K562 (cell line): ENCODE data around the gene LIN28A. TPM values are rescaled to one million over a fixed set of nuclear protein-coding genes. Genes with fewer than 3 reads are reported as not detected.

Experiments
- ATAC-seq: fragments of 200-7000 bp; cut with Tn5 transposase; 3 replicates; pipeline ENCODE4 v1.9.1; 2020; ENCODE audit warnings: moderate library complexity
- BruUV-seq: library from RNA; stranded (reverse); fragments of 400-500 nt; replicated peaks from 2 replicates; lab custom pipeline; 2021; lab: Mats Ljungman, UMichigan
- CTCF ChIA-PET: fragments of 300-600 bp; formaldehyde crosslinking; extraction: SDS; loops from one replicate; lab custom pipeline; 2021; ENCODE audit warnings: low intra/inter-chr PET ratio; lab: Yijun Ruan, JAX
- POLR2A ChIA-PET: fragments of 300-600, 350-650 bp; sonication (Branson Sonifier 250); formaldehyde crosslinking; extraction: SDS; loops from one replicate; lab custom pipeline; 2021; ENCODE audit warnings: antibody characterized with exemption, inconsistent platforms; lab: Yijun Ruan, JAX
- DNase-seq, 4 experiments: peaks; one replicate each; pipeline versions ENCODE4 v3.0.0 to v3.0.0-alpha.2; 2011 to 2018; ENCODE audit warnings: low spot score in 3 of 4, mixed read lengths in 3 of 4; ENCODE audit errors: extremely low read depth in 1 of 4
- FAIRE-seq: peaks from 2 replicates; lab custom pipeline; 2011; peaks lifted over from hg19 to GRCh38; lab: Jason Lieb, UNC
- H2AFZ ChIP-seq: 2 replicates; pipeline ENCODE4 v1.6.0; 2011; ENCODE audit warnings: low read depth, low read length, control low read depth, inconsistent platforms
- H3K27ac ChIP-seq: fragments of 200-600 bp; 3 replicates; pipeline ENCODE4 v1.8.0; 2011; ENCODE audit warnings: low read depth, mild to moderate bottlenecking, control low read depth, inconsistent platforms, low read length, moderate library complexity, mixed read lengths; ENCODE audit errors: extremely low read depth
- H3K27me3 ChIP-seq, 2 experiments: fragments of 300-600 bp in 1 of 2; 2 replicates in 1 of 2; 3 replicates in 1 of 2; pipeline versions ENCODE4 v1.6.0 to v1.8.0; 2011; ENCODE audit warnings: inconsistent platforms in 2 of 2, low read length in 2 of 2, mild to moderate bottlenecking in 1 of 2, mixed read lengths in 1 of 2, moderate library complexity in 1 of 2; ENCODE audit not compliant: control insufficient read depth in 2 of 2, insufficient read depth in 2 of 2
- H3K36me3 ChIP-seq: fragments of 300-600 bp; 3 replicates; pipeline ENCODE4 v1.8.0; 2011; ENCODE audit warnings: mild to moderate bottlenecking, low read length, inconsistent platforms; ENCODE audit not compliant: control insufficient read depth, insufficient read depth
- H3K4me1 ChIP-seq, 2 experiments: fragments of 200-600 bp in 1 of 2; replicated peaks in 1 of 2; 2 replicates in 1 of 2; 3 replicates in 1 of 2; pipeline versions ENCODE4 v1.5.1 to v1.8.0; 2011; ENCODE audit warnings: inconsistent platforms in 2 of 2, low read length in 2 of 2, mild to moderate bottlenecking in 1 of 2, mixed read lengths in 1 of 2, moderate library complexity in 1 of 2; ENCODE audit not compliant: control insufficient read depth in 2 of 2, insufficient read depth in 2 of 2
- H3K4me2 ChIP-seq: 2 replicates; pipeline ENCODE4 v1.6.1; 2011; ENCODE audit warnings: low read length, control low read depth, inconsistent platforms, mixed read lengths; ENCODE audit not compliant: insufficient read depth
- H3K4me3 ChIP-seq: fragments of 200-600 bp; sonication (generic), shearing (Covaris generic); 2 replicates; pipeline ENCODE4 v1.5.1; 2016; ENCODE audit warnings: control low read depth, inconsistent platforms
- H3K79me2 ChIP-seq: fragments of 200-600 bp; 3 replicates; pipeline ENCODE4 v1.8.0; 2011; ENCODE audit warnings: low read length, inconsistent platforms; ENCODE audit not compliant: control insufficient read depth, insufficient read depth
- H3K9ac ChIP-seq, 2 experiments: 2 replicates each; pipeline versions ENCODE4 v1.6.0 to v1.6.1; 2011; ENCODE audit warnings: low read depth in 2 of 2, low read length in 2 of 2, control low read depth in 1 of 2, inconsistent platforms in 1 of 2, mild to moderate bottlenecking in 1 of 2, mixed read lengths in 1 of 2; ENCODE audit not compliant: insufficient read depth in 1 of 2
- H3K9me1 ChIP-seq: one replicate; pipeline ENCODE4 v1.6.0; 2011; ENCODE audit warnings: inconsistent platforms, mild to moderate bottlenecking, low read length, moderate library complexity; ENCODE audit not compliant: control insufficient read depth, insufficient read depth
- H3K9me3 ChIP-seq: replicated peaks from 2 replicates; pipeline ENCODE4 v1.5.1; 2011; ENCODE audit warnings: low read depth, low read length, inconsistent platforms; ENCODE audit not compliant: control insufficient read depth, insufficient read depth
- H4K20me1 ChIP-seq: replicated peaks from 2 replicates; pipeline ENCODE4 v1.6.1; 2011; ENCODE audit warnings: low read length, inconsistent platforms, mixed read lengths; ENCODE audit not compliant: control insufficient read depth, insufficient read depth
- ARID1B ChIP-seq: fragments of 450-650 bp; IDR thresholded peaks from 2 replicates; pipeline ENCODE4 v1.6.1; 2016; ENCODE audit warnings: antibody characterized with exemption, mild to moderate bottlenecking, inconsistent platforms
- E2F8 ChIP-seq: fragments of 450-650 bp; IDR thresholded peaks from 2 replicates; pipeline ENCODE4 v1.7.1; 2018; ENCODE audit warnings: mild to moderate bottlenecking, low read depth; ENCODE audit not compliant: partially characterized antibody
- ELF4 ChIP-seq: fragments of 450-650 bp; formaldehyde crosslinking; IDR thresholded peaks from 2 replicates; pipeline ENCODE4 v1.4.0; 2022; ENCODE audit warnings: missing genetic modification characterization
- KAT7 ChIP-seq: sonication (generic); formaldehyde crosslinking; IDR thresholded peaks from 2 replicates; pipeline ENCODE4 v1.8.0; 2022; ENCODE audit warnings: missing genetic modification reagents, mild to moderate bottlenecking, borderline replicate concordance
- POLR2A ChIP-seq: fragments of 450-650 bp; conservative IDR thresholded peaks from 2 replicates; pipeline ENCODE4 v1.6.1; 2016
- PRMT5 ChIP-seq: sonication (generic); formaldehyde crosslinking; IDR thresholded peaks from 2 replicates; pipeline ENCODE4 v1.5.0; 2020; ENCODE audit warnings: missing genetic modification reagents
- SAP30 ChIP-seq: fragments of 200-600 bp; sonication (generic); IDR thresholded peaks from 2 replicates; pipeline ENCODE4 v1.6.1; 2012; ENCODE audit warnings: borderline replicate concordance, low read depth, mild to moderate bottlenecking, moderate library complexity, low read length, control low read depth, inconsistent platforms; ENCODE audit not compliant: insufficient read depth, poor library complexity, severe bottlenecking
- STAT6 ChIP-seq: sonication (generic); formaldehyde crosslinking; IDR thresholded peaks from 2 replicates; pipeline ENCODE4 v1.8.1; 2023; ENCODE audit warnings: mild to moderate bottlenecking, missing genetic modification reagents
- THAP7 ChIP-seq: fragments of 250-450 bp; sonication (Bioruptor Pico); IDR thresholded peaks from 2 replicates; pipeline ENCODE4 v1.5.0; 2021
- ZNF143 ChIP-seq: sonication (generic); formaldehyde crosslinking; IDR thresholded peaks from 2 replicates; pipeline ENCODE4 v1.9.0; 2022; ENCODE audit warnings: mild to moderate bottlenecking, missing genetic modification reagents
- ZNF644 ChIP-seq: fragments of 200-800 bp; sonication (Bioruptor generic); IDR thresholded peaks from 2 replicates; pipeline ENCODE4 v1.6.1; 2016; ENCODE audit warnings: low read depth, missing genetic modification characterization, missing compliant biosample characterization
- WGBS: fragments of 100-300 bp; shearing (Covaris generic); methylation state at CpG from one replicate; pipeline ENCODE4 v1.1.6; 2016; ENCODE audit warnings: low coverage, mixed read lengths; ENCODE audit not compliant: insufficient coverage; ENCODE audit errors: missing lambda C conversion rate; 5-methylcytosine and 5-hydroxymethylcytosine counted together
- in situ Hi-C: fragments of 300-500 bp; cut with MboI; formaldehyde crosslinking; loops from 4 replicates; pipeline ENCODE4 v1.15.0; 2018; ENCODE audit warnings: inconsistent platforms, mixed read lengths
- intact Hi-C: fragments of 100-400 bp; cut with micrococcal nuclease; formaldehyde crosslinking; loops from 2 replicates; pipeline ENCODE4 v1.14.2; 2022
- polyA plus RNA-seq, 8 experiments: library from polyadenylated mRNA; depleted of rRNA in 4 of 8; stranded (reverse) in 5 of 8; unstranded in 3 of 8; fragments of >200 nt; fragmentation: Nextera tagmentation in 2 of 8; fragmentation: Illumina TruSeq in 1 of 8; extraction: Ambion mirVana in 2 of 8; extraction: Trizol in 1 of 8; gene quantifications; 2 replicates each; pipeline versions ENCODE4 v1.2.1 to v1.2.3, GENCODE V29; 2011 to 2014; ENCODE audit warnings: inconsistent platforms in 1 of 8, missing spikeins in 1 of 8
- total RNA-seq, 7 experiments: library from RNA; depleted of rRNA in 6 of 7; stranded (reverse); fragments of >200 nt in 6 of 7; fragmentation: Illumina TruSeq in 2 of 7; extraction: Trizol in 2 of 7; gene quantifications; 2 replicates each; pipeline versions ENCODE4 v1.2.1 to v1.2.3, GENCODE V29; 2011 to 2021; ENCODE audit warnings: low replicate concordance in 1 of 7

LIN28A gene
- total and polyA plus RNA-seq, 9 of the 15 experiments (the other 6 are each of a cell fraction or from before 2014, with no cell fraction given) = 0.80 to 5.4 (median 3.9) TPM

- CTCF ChIA-PET = no interaction called here
- in situ Hi-C loops (no loop called here), intact Hi-C loops (no loop called here)
- H3K4me1 ChIP-seq = peaks cover 29 to 30% of the 10 kb centered on the region in 2 experiments; a peak in 4 of 5 replicates
- ATAC-seq = peak; percentile 57
- H3K27ac ChIP-seq = peak overlapping the region; percentile 100
- 8% methylated on average over 52 of the region's 52 CpGs for WGBS
- DNase-seq = peak; percentile 43 to 83 (median 59)
- no peaks in the 10 kb centered on the region for H3K27me3 ChIP-seq
- peak overlapping the region; percentile 98 to 99 for H3K9ac ChIP-seq
- no peaks in the 10 kb centered on the region for H3K9me1 ChIP-seq
- H3K9me3 ChIP-seq = no peaks in the 10 kb centered on the region
- peaks cover 16% of the 10 kb centered on the region for H4K20me1 ChIP-seq
- H3K79me2 ChIP-seq = peaks cover 28% of the 10 kb centered on the region
- H3K4me3 ChIP-seq = peak overlapping the region; percentile 95
- TSS peak; percentile 72 for BruUV-seq
- H2AFZ ChIP-seq = peak overlapping the region; percentile 11; the same call in 1 of the 2 replicates
- POLR2A ChIA-PET = interaction anchor here (0.6 to 3.8 kb wide), 28 partner anchors 10 to 1019 kb away, joined by 3 to 32 read pairs (median 4); partner anchors contain the start of genes DHDDS and WASF2
- peaks cover 63% of the 10 kb centered on the region for H3K36me3 ChIP-seq
- peak overlapping the region; percentile 82 for H3K4me2 ChIP-seq
- FAIRE-seq = no peak
- peak; percentile 15; the same call in 1 of the 2 replicates for TF ChIP-seq THAP7 (CRISPR knock-in tag)
- TF ChIP-seq ZNF644 (tag) = no peak
- TF ChIP-seq POLR2A = peak; percentile 63
- no peak for TF ChIP-seq ZNF143 (CRISPR knock-in tag)
- TF ChIP-seq KAT7 (CRISPR knock-in tag) = peak; percentile 61
- TF ChIP-seq E2F8 = no peak
- TF ChIP-seq ELF4 = peak; percentile 79; the same call in 1 of the 2 replicates
- TF ChIP-seq ARID1B = peak; percentile 42; the same call in 1 of the 2 replicates
- TF ChIP-seq STAT6 (CRISPR knock-in tag) = peak; percentile 80
- peak; percentile 66; the same call in 1 of the 2 replicates for TF ChIP-seq PRMT5
- TF ChIP-seq SAP30 = peak; percentile 86
Measured at GRCh38 chr1:26471498-26472319, 61.1 kb downstream of the LIN28A start.
